HG03139 (cell line): Measurements from ENCODE around the gene PLXNA4.

ENCODE experiments used
- ATAC-seq: cut with Tn5 transposase; IDR thresholded peaks from one replicate; pipeline ENCODE4 v1.9.1; 2021; ENCODE audit not compliant: unreplicated experiment

PLXNA4 gene

GRCh38 chr7:132161533-132161915 lies 414.7 kb downstream of the PLXNA4 start:
- no peak for ATAC-seq

- no peak for ATAC-seq
These were observed 415.4 kb downstream of the PLXNA4 start for GRCh38 chr7:132160611-132161532.

- no peak for ATAC-seq
These were observed 417.4 kb downstream of the PLXNA4 start for GRCh38 chr7:132158841-132159240.

- no peak for ATAC-seq
These were observed 418.1 kb downstream of the PLXNA4 start for GRCh38 chr7:132158166-132158565.

- ATAC-seq, result no peak
These were observed 420.6 kb downstream of the PLXNA4 start for GRCh38 chr7:132155715-132156114.

- no peak for ATAC-seq
These were observed 421.4 kb downstream of the PLXNA4 start for GRCh38 chr7:132154695-132155471.

GRCh38 chr7:132154248-132154647 lies 422.0 kb downstream of the PLXNA4 start:
- ATAC-seq, result no peak

GRCh38 chr7:132152131-132152889 lies 424.0 kb downstream of the PLXNA4 start:
- ATAC-seq, result no peak

GRCh38 chr7:132150711-132151110 lies 425.6 kb downstream of the PLXNA4 start:
- ATAC-seq, result no peak

GRCh38 chr7:132149436-132150304 lies 426.6 kb downstream of the PLXNA4 start:
- ATAC-seq, result no peak

- ATAC-seq, result no peak
These were observed 427.4 kb downstream of the PLXNA4 start for GRCh38 chr7:132148876-132149275.

- ATAC-seq, result no peak
These were observed 430.8 kb downstream of the PLXNA4 start for GRCh38 chr7:132145466-132145865.

GRCh38 chr7:132145063-132145462 lies 431.2 kb downstream of the PLXNA4 start:
- no peak for ATAC-seq

- ATAC-seq, result no peak
These were observed 434.3 kb downstream of the PLXNA4 start for GRCh38 chr7:132142006-132142405.

GRCh38 chr7:132141109-132141508 lies 435.2 kb downstream of the PLXNA4 start:
- ATAC-seq, result no peak

- ATAC-seq, result no peak
These were observed 435.9 kb downstream of the PLXNA4 start for GRCh38 chr7:132140341-132140740.

- ATAC-seq, result no peak
These were observed 437.5 kb downstream of the PLXNA4 start for GRCh38 chr7:132138817-132139216.

- ATAC-seq, result no peak
These were observed 438.6 kb downstream of the PLXNA4 start for GRCh38 chr7:132137681-132138080.

GRCh38 chr7:132135746-132136385 lies 440.4 kb downstream of the PLXNA4 start:
- no peak for ATAC-seq
